Measurements from ENCODE around the gene IFITM2. TPM values are rescaled to one million over a fixed set of nuclear protein-coding genes. Genes with fewer than 3 reads are reported as not detected.
"Not testable (repeated sequence)": the region's sequence is repeated elsewhere in the genome, so short reads cannot be mapped to it uniquely, and the experiment has no call there.

IFITM2 gene
- total RNA-seq, 1 experiment from 2014 or later, result 421 TPM

DNA sequence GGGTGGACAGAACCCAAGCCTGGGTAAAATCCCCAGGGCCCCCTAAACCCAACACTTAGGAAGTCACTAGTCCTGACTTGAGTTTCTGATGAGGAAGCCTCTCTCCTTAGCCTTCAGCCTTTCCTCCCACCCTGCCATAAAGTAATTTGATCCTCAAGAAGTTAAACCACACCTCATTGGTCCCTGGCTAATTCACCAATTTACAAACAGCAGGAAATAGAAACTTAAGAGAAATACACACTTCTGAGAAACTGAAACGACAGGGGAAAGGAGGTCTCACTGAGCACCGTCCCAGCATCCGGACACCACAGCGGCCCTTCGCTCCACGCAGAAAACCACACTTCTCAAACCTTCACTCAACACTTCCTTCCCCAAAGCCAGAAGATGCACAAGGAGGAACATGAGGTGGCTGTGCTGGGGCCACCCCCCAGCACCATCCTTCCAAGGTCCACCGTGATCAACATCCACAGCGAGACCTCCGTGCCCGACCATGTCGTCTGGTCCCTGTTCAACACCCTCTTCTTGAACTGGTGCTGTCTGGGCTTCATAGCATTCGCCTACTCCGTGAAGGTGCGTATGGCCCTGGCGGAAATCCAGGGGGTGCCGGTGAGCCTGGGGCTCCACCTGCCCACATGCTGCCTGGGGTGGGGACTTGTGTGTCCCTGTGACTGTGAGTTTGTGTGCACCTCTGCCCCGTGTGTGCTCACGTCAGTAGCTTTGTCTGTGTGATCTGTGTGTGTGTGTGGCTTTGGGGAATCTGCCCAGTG, 6.4 kb downstream of the IFITM2 start, which contains the start of gene IFITM1:
TSS of gene IFITM1 (plus strand) at position 254 of the 767 bp plus-strand sequence. CDS start at position 385, 131 bp downstream.
- no peak within 1 kb of the TSS for H2BK12ac ChIP-seq (ENCODE audit: insufficient read length, low read depth, low read length)
- H3K23me2 ChIP-seq (ENCODE audit: insufficient read length, low read depth, low read length, poor library complexity, severe bottlenecking), result peaks cover 28% of the 10 kb centered on the region
- H4K8ac ChIP-seq (replicated peaks; ENCODE audit: insufficient read length, low read depth, low read length), result no peak within 1 kb of the TSS
- H3K79me2 ChIP-seq (ENCODE audit: insufficient read depth, low read length), result peaks cover 6% of the 10 kb centered on the region; the same call in 1 of the 2 replicates
- no peak within 1 kb of the TSS for H2BK5ac ChIP-seq (ENCODE audit: insufficient read length, low read length)
- H3K9me3 ChIP-seq (ENCODE audit: control insufficient read depth, low read depth, low read length), result no peaks in the 10 kb centered on the region
- no peak within 1 kb of the TSS for H3K27ac ChIP-seq (ENCODE audit: insufficient read length, low read depth, low read length)
- H3K79me1 ChIP-seq (ENCODE audit: insufficient read depth, low read depth, low read length, poor library complexity, severe bottlenecking), result peaks cover 2% of the 10 kb centered on the region
- H3K36me3 Mint-ChIP-seq (ENCODE audit: insufficient read depth in 1 of 3, low read depth in 3 of 3), result peaks cover 6 to 19% (median 11%) of the 10 kb centered on the region in 3 experiments
- no peaks in the 10 kb centered on the region for H3K27me3 Mint-ChIP-seq (ENCODE audit: low read depth)
- H3K27me3 ChIP-seq (ENCODE audit: insufficient read depth, low read length), result no peaks in the 10 kb centered on the region
- no CpG with 5 or more reads among the region's 18 CpGs for WGBS (ENCODE audit: extremely low coverage, insufficient read length, low lambda C conversion rate)
- no peak for TF ChIP-seq CTCF (conservative IDR thresholded peaks at IDR 0.05)
- peaks cover 46 to 65% of the 10 kb centered on the region in 2 experiments for H3K4me1 Mint-ChIP-seq
- peaks cover 10% of the 10 kb centered on the region; the same call in 1 of the 2 replicates for H3K4me1 ChIP-seq (ENCODE audit: insufficient read depth, low read length)
- no peak within 1 kb of the TSS for H3K18ac ChIP-seq (ENCODE audit: insufficient read length, low read depth, low read length)
- peak within 1 kb of the TSS; percentile 88 to 94 (median 94) for H3K27ac Mint-ChIP-seq
- H2BK20ac ChIP-seq (ENCODE audit: low read depth, low read length, poor library complexity, severe bottlenecking), result no peak within 1 kb of the TSS
- H3K9me3 Mint-ChIP-seq, result no peaks in the 10 kb centered on the region; a peak in 1 of 5 replicates
- no peak within 1 kb of the TSS for H3T11ph ChIP-seq (ENCODE audit: low read length)
- H4K91ac ChIP-seq (ENCODE audit: insufficient read length, low read depth, low read length), result no peak within 1 kb of the TSS
- H2BK15ac ChIP-seq (ENCODE audit: low read depth, low read length), result no peak within 1 kb of the TSS
- peak within 1 kb of the TSS; percentile 7; the same call in 1 of the 2 replicates for H3K14ac ChIP-seq (ENCODE audit: insufficient read depth, low read length)
- H3K9ac ChIP-seq (ENCODE audit: extremely low read depth, insufficient read length, low read length), result peak within 1 kb of the TSS; percentile 40
- H2AK5ac ChIP-seq (ENCODE audit: insufficient read length, low read length), result no peak within 1 kb of the TSS
- H3K4ac ChIP-seq (ENCODE audit: low read depth, low read length), result no peak within 1 kb of the TSS
- no peaks in the 10 kb centered on the region for H4K20me1 ChIP-seq (ENCODE audit: control insufficient read depth, insufficient read depth, insufficient read length)
- no peak for DNase-seq
- H3K56ac ChIP-seq (ENCODE audit: insufficient read length, low read depth, low read length), result no peak within 1 kb of the TSS
- no peak within 1 kb of the TSS for H2AFZ ChIP-seq (ENCODE audit: low read length)
- H3K4me2 ChIP-seq (ENCODE audit: insufficient read depth, insufficient read length, low read length), result peak within 1 kb of the TSS; percentile 85
- H3K4me3 Mint-ChIP-seq, result peak within 1 kb of the TSS; percentile 92 to 97
- H2BK120ac ChIP-seq (ENCODE audit: low read depth, low read length, poor library complexity, severe bottlenecking), result no peak within 1 kb of the TSS
- H3K23ac ChIP-seq (ENCODE audit: insufficient read length, low read depth, low read length), result no peak within 1 kb of the TSS
- no peak within 1 kb of the TSS for H4K5ac ChIP-seq (ENCODE audit: insufficient read length, low read depth, low read length)

DNA sequence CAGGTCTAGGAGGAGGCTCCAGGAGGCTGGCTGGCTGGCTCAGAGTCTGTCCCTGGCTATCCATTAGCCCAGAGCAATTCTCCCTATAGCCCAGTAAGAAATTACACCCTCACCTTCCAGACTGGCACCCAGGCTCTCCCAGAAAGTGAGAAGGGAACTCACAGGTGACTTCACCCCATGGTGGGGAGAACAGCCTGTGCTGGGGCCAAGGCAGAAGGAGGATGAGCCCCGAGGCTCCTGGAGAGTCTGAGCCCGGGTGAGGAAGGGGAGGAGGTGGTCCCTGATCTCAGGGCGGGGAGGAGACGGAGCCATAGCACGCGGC, 6.9 kb downstream of the IFITM2 start:
- not testable (repeated sequence) for H2AK5ac ChIP-seq (ENCODE audit: insufficient read length, low read length); H2BK5ac ChIP-seq (ENCODE audit: insufficient read length, low read length); H3K27me3 ChIP-seq (ENCODE audit: insufficient read depth, low read length); H2BK15ac ChIP-seq (ENCODE audit: low read depth, low read length); H3K27ac ChIP-seq (ENCODE audit: insufficient read length, low read depth, low read length); H4K5ac ChIP-seq (ENCODE audit: insufficient read length, low read depth, low read length); H4K8ac ChIP-seq (replicated peaks; ENCODE audit: insufficient read length, low read depth, low read length); H3K9me3 Mint-ChIP-seq; H3T11ph ChIP-seq (ENCODE audit: low read length); H4K91ac ChIP-seq (ENCODE audit: insufficient read length, low read depth, low read length); DNase-seq; H3K79me1 ChIP-seq (ENCODE audit: insufficient read depth, low read depth, low read length, poor library complexity, severe bottlenecking); H3K23ac ChIP-seq (ENCODE audit: insufficient read length, low read depth, low read length); H3K4ac ChIP-seq (ENCODE audit: low read depth, low read length); H3K27me3 Mint-ChIP-seq (ENCODE audit: low read depth); H3K18ac ChIP-seq (ENCODE audit: insufficient read length, low read depth, low read length); H2BK12ac ChIP-seq (ENCODE audit: insufficient read length, low read depth, low read length); H3K9me3 ChIP-seq (ENCODE audit: control insufficient read depth, low read depth, low read length); H2AFZ ChIP-seq (ENCODE audit: low read length); H4K20me1 ChIP-seq (ENCODE audit: control insufficient read depth, insufficient read depth, insufficient read length); H3K14ac ChIP-seq (ENCODE audit: insufficient read depth, low read length); H3K56ac ChIP-seq (ENCODE audit: insufficient read length, low read depth, low read length); H3K79me2 ChIP-seq (ENCODE audit: insufficient read depth, low read length); H3K4me1 ChIP-seq (ENCODE audit: insufficient read depth, low read length); H2BK120ac ChIP-seq (ENCODE audit: low read depth, low read length, poor library complexity, severe bottlenecking); H2BK20ac ChIP-seq (ENCODE audit: low read depth, low read length, poor library complexity, severe bottlenecking)
- Mint-ChIP-seq H3K27ac (peak overlapping the region; percentile 61 to 94 (median 88); a peak in 5 of 7 replicates), H3K36me3 (ENCODE audit: insufficient read depth in 1 of 3, low read depth in 3 of 3) (peaks cover 6 to 19% (median 6%) of the 10 kb centered on the region in 3 experiments; a peak in 6 of 7 replicates), H3K4me1 (peaks cover 42 to 62% of the 10 kb centered on the region in 2 experiments), H3K4me3 (peak overlapping the region; percentile 92 to 97)
- WGBS (ENCODE audit: extremely low coverage, insufficient read length, low lambda C conversion rate), result no CpG with 5 or more reads among the region's 6 CpGs
- Histone ChIP-seq H3K4me2 (ENCODE audit: insufficient read depth, insufficient read length, low read length) (peak overlapping the region; percentile 85), H3K9ac (ENCODE audit: extremely low read depth, insufficient read length, low read length) (peak overlapping the region; percentile 40), H3K23me2 (ENCODE audit: insufficient read length, low read depth, low read length, poor library complexity, severe bottlenecking) (peaks cover 29% of the 10 kb centered on the region)
